Ecto neural progenitor cell (in vitro differentiated cells): ENCODE data around the gene JMY.
"Not testable (repeated sequence)": the region's sequence is repeated elsewhere in the genome, so short reads cannot be mapped to it uniquely, and the experiment has no call there.

Source experiments
- DNase-seq: peaks from one replicate; pipeline ENCODE4 v3.0.0-alpha.2; 2018; ENCODE audit warnings: low spot score

Gene JMY

GRCh38 chr5:79237740-79238560, 2.0 kb downstream of the JMY start:
- no peak for DNase-seq

GRCh38 chr5:79240561-79240960, 4.6 kb downstream of the JMY start:
- no peak for DNase-seq

- no peak for DNase-seq
These were observed 5.6 kb downstream of the JMY start for GRCh38 chr5:79241535-79241979.

- DNase-seq: no peak
These were observed 6.5 kb downstream of the JMY start for GRCh38 chr5:79242242-79243039.

- no peak for DNase-seq
These were observed 7.3 kb downstream of the JMY start for GRCh38 chr5:79243224-79243623.

GRCh38 chr5:79254067-79254466, 18.1 kb downstream of the JMY start:
- not testable (repeated sequence) for DNase-seq

- DNase-seq: peak; percentile 73
These were observed 20.0 kb downstream of the JMY start for GRCh38 chr5:79255786-79256557.

GRCh38 chr5:79256563-79256962, 20.6 kb downstream of the JMY start:
- DNase-seq: no peak

GRCh38 chr5:79257314-79257713, 21.4 kb downstream of the JMY start:
- no peak for DNase-seq

GRCh38 chr5:79258801-79259200, 22.9 kb downstream of the JMY start:
- DNase-seq: no peak

- no peak for DNase-seq
These were observed 23.5 kb downstream of the JMY start for GRCh38 chr5:79259383-79259782.

GRCh38 chr5:79259810-79260209, 23.9 kb downstream of the JMY start:
- DNase-seq: no peak

- DNase-seq: no peak
These were observed 26.0 kb downstream of the JMY start for GRCh38 chr5:79261897-79262296.

GRCh38 chr5:79263290-79263689, 27.4 kb downstream of the JMY start:
- no peak for DNase-seq

- no peak for DNase-seq
These were observed 31.2 kb downstream of the JMY start for GRCh38 chr5:79267180-79267579.

- DNase-seq: no peak
These were observed 33.8 kb downstream of the JMY start for GRCh38 chr5:79269733-79270166.

- DNase-seq: no peak
These were observed 37.4 kb downstream of the JMY start for GRCh38 chr5:79273341-79273740.

- DNase-seq: no peak
These were observed 48.9 kb downstream of the JMY start for GRCh38 chr5:79284846-79285245.

GRCh38 chr5:79285285-79285684, 49.4 kb downstream of the JMY start:
- DNase-seq: no peak

- no peak for DNase-seq
These were observed 49.9 kb downstream of the JMY start for GRCh38 chr5:79285833-79286232.

GRCh38 chr5:79287380-79287779, 51.4 kb downstream of the JMY start:
- DNase-seq: no peak

- no peak for DNase-seq
These were observed 52.0 kb downstream of the JMY start for GRCh38 chr5:79287907-79288306.
